WTC11 (cell line): ENCODE measurements around the gene NAV2. TPM values are rescaled to one million over a fixed set of nuclear protein-coding genes. Genes with fewer than 3 reads are reported as not detected.
"Not testable (repeated sequence)": the region's sequence is repeated elsewhere in the genome, so short reads cannot be mapped to it uniquely, and the experiment has no call there.

Experiments
- ATAC-seq: fragments of 200-7000 bp; cut with Tn5 transposase; 2 replicates; pipeline ENCODE4 v1.10.0; 2021; ENCODE audit warnings: mild to moderate bottlenecking, moderate library complexity
- CTCF ChIA-PET: fragments of 300-600 bp; sonication (Branson Sonifier 250); formaldehyde crosslinking; loops from one replicate; lab custom pipeline; 2021; ENCODE audit warnings: antibody characterized with exemption; lab: Charles Lee
- POLR2A ChIA-PET: fragments of 350-600 bp; sonication (Branson Sonifier 250); formaldehyde crosslinking; loops from one replicate; lab custom pipeline; 2021; ENCODE audit warnings: antibody characterized with exemption; lab: Charles Lee
- DNase-seq: peaks from one replicate; pipeline ENCODE4 v3.0.0; 2021; ENCODE audit warnings: low spot score
- H3K27ac Mint-ChIP-seq: 2 replicates; pipeline ENCODE4 v1.8.0; 2021; ENCODE audit warnings: mixed read lengths
- H3K27me3 Mint-ChIP-seq: 2 replicates; pipeline ENCODE4 v1.8.0; 2021; ENCODE audit warnings: low read depth, mild to moderate bottlenecking, moderate library complexity, mixed read lengths
- H3K36me3 Mint-ChIP-seq: 2 replicates; pipeline ENCODE4 v1.8.0; 2021; ENCODE audit warnings: mixed read lengths
- H3K4me1 Mint-ChIP-seq: 2 replicates; pipeline ENCODE4 v1.8.0; 2022; ENCODE audit warnings: mixed read lengths
- H3K4me3 Mint-ChIP-seq: 2 replicates; pipeline ENCODE4 v1.8.0; 2021; ENCODE audit warnings: mild to moderate bottlenecking, moderate library complexity, mixed read lengths
- H3K9me3 Mint-ChIP-seq: 2 replicates; pipeline ENCODE4 v1.8.0; 2021; ENCODE audit warnings: mixed read lengths
- ATF1 ChIP-seq: sonication (generic); formaldehyde crosslinking; IDR thresholded peaks from 2 replicates; pipeline ENCODE4 v1.8.1; 2023; ENCODE audit warnings: mild to moderate bottlenecking, moderate library complexity, missing genetic modification reagents
- CTCF ChIP-seq: fragments of 200-600 bp; IDR thresholded peaks from 2 replicates; pipeline ENCODE4 v1.8.0; 2022; ENCODE audit warnings: antibody characterized with exemption
- GRHL2 ChIP-seq: fragments of 250-450 bp; sonication (Bioruptor Pico); IDR thresholded peaks from 2 replicates; pipeline ENCODE4 v1.8.0; 2022; ENCODE audit warnings: mild to moderate bottlenecking, moderate library complexity; ENCODE audit not compliant: insufficient replicate concordance, severe bottlenecking
- IRF1 ChIP-seq: sonication (generic); formaldehyde crosslinking; IDR thresholded peaks from 2 replicates; pipeline ENCODE4 v1.8.0; 2023; ENCODE audit warnings: missing genetic modification reagents
- IRF2 ChIP-seq: sonication (generic); formaldehyde crosslinking; IDR thresholded peaks from 2 replicates; pipeline ENCODE4 v1.8.0; 2022; ENCODE audit warnings: low read depth, missing genetic modification reagents, borderline replicate concordance
- NFATC4 ChIP-seq: fragments of 250-450 bp; sonication (Bioruptor Pico); IDR thresholded peaks from 2 replicates; pipeline ENCODE4 v1.9.0; 2021; ENCODE audit warnings: mild to moderate bottlenecking
- NFE2L1 ChIP-seq: sonication (generic); formaldehyde crosslinking; IDR thresholded peaks from 2 replicates; pipeline ENCODE4 v1.8.1; 2023; ENCODE audit warnings: missing genetic modification reagents
- PREB ChIP-seq: sonication (generic); formaldehyde crosslinking; IDR thresholded peaks from 2 replicates; pipeline ENCODE4 v1.8.1; 2022; ENCODE audit warnings: mild to moderate bottlenecking, missing genetic modification reagents, moderate library complexity, borderline replicate concordance
- PRRX2 ChIP-seq: fragments of 250-450 bp; sonication (Bioruptor Pico); IDR thresholded peaks from 2 replicates; pipeline ENCODE4 v1.8.0; 2021; ENCODE audit warnings: mild to moderate bottlenecking
- TEAD4 ChIP-seq: sonication (generic); formaldehyde crosslinking; IDR thresholded peaks from 2 replicates; pipeline ENCODE4 v1.8.0; 2022; ENCODE audit warnings: mild to moderate bottlenecking, missing genetic modification reagents
- ZNF396 ChIP-seq: fragments of 250-450 bp; sonication (Bioruptor Pico); IDR thresholded peaks from 2 replicates; pipeline ENCODE4 v1.8.0; 2021; ENCODE audit warnings: mild to moderate bottlenecking, moderate library complexity, borderline replicate concordance
- ZNF512 ChIP-seq: sonication (generic); formaldehyde crosslinking; IDR thresholded peaks from 2 replicates; pipeline ENCODE4 v1.8.1; 2022; ENCODE audit warnings: missing genetic modification reagents, borderline replicate concordance
- ZNF671 ChIP-seq: fragments of 250-450 bp; sonication (Bioruptor Pico); IDR thresholded peaks from 2 replicates; pipeline ENCODE4 v1.8.0; 2021; ENCODE audit warnings: mild to moderate bottlenecking
- total RNA-seq: library from RNA; stranded (reverse); gene quantifications from 3 replicates; pipeline ENCODE4 v1.2.3, GENCODE V29; 2021
- TF ChIP-seq, protein P1 (sequence below): fragments of 250-450 bp; sonication (Bioruptor Pico); conservative IDR thresholded peaks from 2 replicates; pipeline ENCODE4 v1.9.0; 2021; ENCODE audit warnings: mild to moderate bottlenecking
- TF ChIP-seq, protein P2 (sequence below): sonication (generic); formaldehyde crosslinking; IDR thresholded peaks from 2 replicates; pipeline ENCODE4 v1.8.0; 2022; ENCODE audit warnings: mild to moderate bottlenecking, missing genetic modification reagents
- TF ChIP-seq, protein P3 (sequence below): sonication (generic); formaldehyde crosslinking; IDR thresholded peaks from 2 replicates; pipeline ENCODE4 v1.8.1; 2022; ENCODE audit warnings: low read depth, mild to moderate bottlenecking, moderate library complexity, missing genetic modification reagents, borderline replicate concordance

NAV2 gene
- total RNA-seq, 1 experiment from 2014 or later = 42.8 TPM

DNA sequence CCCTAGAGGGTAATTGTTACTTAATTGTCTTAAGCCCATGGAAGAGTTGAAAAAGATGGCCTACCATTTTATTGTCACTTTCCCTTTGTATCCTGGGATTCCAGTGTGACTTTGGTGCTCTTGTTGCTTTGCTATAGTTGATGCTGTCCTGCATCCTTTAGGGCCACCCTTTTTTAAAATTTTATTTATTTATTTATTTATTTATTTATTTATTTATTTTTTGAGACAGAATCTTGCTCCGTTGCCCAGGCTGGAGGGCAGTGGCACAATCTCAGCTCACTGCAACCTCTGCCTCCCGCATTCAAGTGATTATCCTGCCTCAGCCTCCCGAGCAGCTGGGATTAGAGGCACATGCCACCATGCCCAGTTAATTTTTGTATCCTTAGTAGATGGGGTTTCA, 247.8 kb downstream of the NAV2 start:
- ATAC-seq, CTCF ChIA-PET: not testable (repeated sequence)

GRCh38 chr11:19961225-19961624, 248.6 kb downstream of the NAV2 start:
- DNase-seq = no peak
- Mint-ChIP-seq H3K27me3 (no peaks in the 10 kb centered on the region), H3K27ac (no peak overlapping the region), H3K4me1 (peaks cover 15% of the 10 kb centered on the region), H3K4me3 (no peak overlapping the region), H3K36me3 (peaks cover 17% of the 10 kb centered on the region), H3K9me3 (no peaks in the 10 kb centered on the region)
- no peak for TF ChIP-seq ZNF671 (CRISPR knock-in tag)
- TF ChIP-seq, protein P1, sequence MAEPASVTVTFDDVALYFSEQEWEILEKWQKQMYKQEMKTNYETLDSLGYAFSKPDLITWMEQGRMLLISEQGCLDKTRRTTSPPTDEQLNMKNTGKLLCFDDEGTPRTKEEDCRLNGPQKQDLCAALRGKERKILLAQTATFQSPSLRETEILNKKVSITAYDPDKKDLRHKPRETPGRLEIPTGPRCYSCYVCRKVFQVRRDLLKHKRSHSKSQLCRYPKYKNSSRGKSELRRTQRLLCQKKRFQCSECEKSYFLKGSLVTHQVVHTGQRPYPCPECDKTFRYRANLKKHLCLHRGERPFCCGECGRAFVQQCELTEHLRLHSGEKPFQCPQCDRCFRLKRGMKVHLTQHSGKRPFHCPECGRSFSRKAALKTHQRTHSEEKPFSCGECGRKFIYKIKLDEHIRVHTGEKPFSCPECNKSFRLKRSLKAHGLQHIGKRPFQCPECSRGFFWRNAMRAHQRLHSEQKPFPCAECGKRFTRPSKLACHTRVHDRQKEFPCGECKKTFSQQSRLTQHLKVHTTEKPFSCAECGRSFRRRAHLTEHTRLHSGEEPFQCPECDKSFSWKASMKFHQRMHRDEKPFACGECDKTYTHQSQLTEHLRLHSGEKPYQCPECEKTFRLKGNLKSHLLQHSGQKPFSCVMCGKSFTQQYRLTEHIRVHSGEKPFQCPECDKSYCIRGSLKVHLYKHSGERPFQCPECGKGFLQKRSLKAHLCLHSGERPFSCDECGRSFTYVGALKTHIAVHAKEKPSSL = no peak
- TF ChIP-seq, protein P2, sequence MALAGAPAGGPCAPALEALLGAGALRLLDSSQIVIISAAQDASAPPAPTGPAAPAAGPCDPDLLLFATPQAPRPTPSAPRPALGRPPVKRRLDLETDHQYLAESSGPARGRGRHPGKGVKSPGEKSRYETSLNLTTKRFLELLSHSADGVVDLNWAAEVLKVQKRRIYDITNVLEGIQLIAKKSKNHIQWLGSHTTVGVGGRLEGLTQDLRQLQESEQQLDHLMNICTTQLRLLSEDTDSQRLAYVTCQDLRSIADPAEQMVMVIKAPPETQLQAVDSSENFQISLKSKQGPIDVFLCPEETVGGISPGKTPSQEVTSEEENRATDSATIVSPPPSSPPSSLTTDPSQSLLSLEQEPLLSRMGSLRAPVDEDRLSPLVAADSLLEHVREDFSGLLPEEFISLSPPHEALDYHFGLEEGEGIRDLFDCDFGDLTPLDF = no peak
- TF ChIP-seq, protein P3, sequence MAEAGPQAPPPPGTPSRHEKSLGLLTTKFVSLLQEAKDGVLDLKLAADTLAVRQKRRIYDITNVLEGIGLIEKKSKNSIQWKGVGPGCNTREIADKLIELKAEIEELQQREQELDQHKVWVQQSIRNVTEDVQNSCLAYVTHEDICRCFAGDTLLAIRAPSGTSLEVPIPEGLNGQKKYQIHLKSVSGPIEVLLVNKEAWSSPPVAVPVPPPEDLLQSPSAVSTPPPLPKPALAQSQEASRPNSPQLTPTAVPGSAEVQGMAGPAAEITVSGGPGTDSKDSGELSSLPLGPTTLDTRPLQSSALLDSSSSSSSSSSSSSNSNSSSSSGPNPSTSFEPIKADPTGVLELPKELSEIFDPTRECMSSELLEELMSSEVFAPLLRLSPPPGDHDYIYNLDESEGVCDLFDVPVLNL (CRISPR knock-in tag) = no peak
- TF ChIP-seq NFE2L1 (CRISPR knock-in tag) = no peak
- no peak for TF ChIP-seq TEAD4 (CRISPR knock-in tag)
- no peak for TF ChIP-seq PREB (CRISPR knock-in tag)
- no peak for TF ChIP-seq IRF2
- TF ChIP-seq ZNF512 = no peak
- no peak for TF ChIP-seq IRF1 (CRISPR knock-in tag)
- POLR2A ChIA-PET = no interaction called here
- CTCF ChIA-PET = no interaction called here
- ATAC-seq = no peak

More for the DNA sequence above, 247.8 kb downstream of the NAV2 start:
- peaks cover 15% of the 10 kb centered on the region for H3K36me3 Mint-ChIP-seq
- H3K27ac Mint-ChIP-seq, H3K4me3 Mint-ChIP-seq, DNase-seq, H3K27me3 Mint-ChIP-seq, POLR2A ChIA-PET, H3K9me3 Mint-ChIP-seq: not testable (repeated sequence)
- peaks cover 19% of the 10 kb centered on the region for H3K4me1 Mint-ChIP-seq

DNA sequence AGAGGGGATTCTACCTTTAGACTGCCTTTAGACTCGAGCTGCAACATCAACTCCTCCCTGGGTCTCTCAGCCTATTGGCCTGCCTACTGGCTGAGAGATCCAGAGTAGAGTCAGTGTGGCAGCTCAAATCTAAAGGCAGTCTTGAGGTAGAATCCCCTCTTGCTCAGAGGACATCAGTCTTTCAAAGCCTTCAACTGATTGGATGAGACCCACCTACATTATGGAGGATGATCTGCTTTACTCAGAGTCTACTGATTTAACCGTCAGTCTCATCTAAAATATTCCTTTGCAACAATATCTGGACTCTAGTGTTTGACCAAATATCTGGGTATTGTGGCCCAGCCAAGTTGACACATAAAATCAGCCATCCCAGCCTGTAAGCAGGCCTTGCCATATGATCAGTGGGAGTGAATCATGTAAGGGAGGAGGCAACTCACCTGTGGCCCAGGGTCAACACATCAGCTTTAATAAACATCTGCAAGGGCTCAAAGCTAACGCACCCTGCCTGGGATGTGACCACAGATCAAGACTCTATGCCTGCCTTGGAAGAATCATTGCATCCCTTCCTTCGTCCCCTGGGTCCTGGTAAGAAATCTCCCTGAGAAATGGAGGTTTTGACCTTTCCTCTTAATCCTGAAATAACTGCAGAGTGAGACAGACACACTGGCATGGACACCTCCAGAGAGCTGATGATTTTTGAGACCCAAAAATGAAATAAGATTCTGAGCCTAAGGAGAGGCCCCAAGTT, 249.6 kb downstream of the NAV2 start:
- H3K27me3 Mint-ChIP-seq = no peaks in the 10 kb centered on the region

More for the DNA sequence above, 249.6 kb downstream of the NAV2 start:
- H3K27ac Mint-ChIP-seq = no peak overlapping the region
- no peaks in the 10 kb centered on the region for H3K9me3 Mint-ChIP-seq
- DNase-seq (no peak), ATAC-seq (no peak)
- CTCF ChIA-PET = interaction anchor here (2.1 to 3.0 kb wide), 2 partner anchors 9 to 166 kb away, joined by 7 to 20 read pairs; no protein-coding TSS in a partner anchor
- no peak overlapping the region for H3K4me3 Mint-ChIP-seq
- H3K36me3 Mint-ChIP-seq = peaks cover 19% of the 10 kb centered on the region; the same call in 1 of the 2 replicates
- TF ChIP-seq NFATC4 (CRISPR knock-in tag) (no peak), CTCF (no peak), PRRX2 (no peak), GRHL2 (CRISPR knock-in tag) (no peak), ZNF396 (CRISPR knock-in tag) (no peak), ATF1 (CRISPR knock-in tag) (no peak)
- POLR2A ChIA-PET = no interaction called here
- H3K4me1 Mint-ChIP-seq = peaks cover 5% of the 10 kb centered on the region
